HEK293 (cell line): ENCODE results near the gene CXCL8.

Experiments used
- CTCF ChIA-PET: fragments of 350-600 bp; formaldehyde crosslinking; extraction: SDS; loops from one replicate; lab custom pipeline; 2021; ENCODE audit warnings: antibody characterized with exemption; lab: Yijun Ruan, JAX
- POLR2A ChIA-PET: fragments of 300-600 bp; formaldehyde crosslinking; extraction: SDS; loops from one replicate; lab custom pipeline; 2020; ENCODE audit warnings: antibody characterized with exemption, inconsistent platforms; lab: Yijun Ruan, JAX
- H3K27ac ChIP-seq: fragments of 200-500 bp; sonication (Bioruptor generic); 2 replicates; pipeline ENCODE4 v1.5.1; 2014; ENCODE audit warnings: low read depth, low read length, control low read depth, inconsistent platforms; ENCODE audit errors: extremely low read depth
- H3K36me3 ChIP-seq, 2 experiments: fragments of 200-500 bp in 1 of 2; sonication (Bioruptor generic) in 1 of 2; 1 replicate in 1 of 2; 2 replicates in 1 of 2; pipeline ENCODE4 v1.5.1; 2014 to 2017; ENCODE audit warnings: inconsistent platforms in 2 of 2, low read length in 2 of 2; ENCODE audit not compliant: control insufficient read depth in 2 of 2, insufficient read depth in 1 of 2
- H3K4me1 ChIP-seq: fragments of 200-500 bp; sonication (Bioruptor generic); 2 replicates; pipeline ENCODE4 v1.5.1; 2014; ENCODE audit warnings: mild to moderate bottlenecking, low read length, inconsistent platforms; ENCODE audit not compliant: control insufficient read depth, insufficient read depth
- H3K4me3 ChIP-seq: 2 replicates; pipeline ENCODE4 v1.5.1; 2011; ENCODE audit warnings: low read depth, mild to moderate bottlenecking, control low read depth, low read length, moderate library complexity
- H3K9me3 ChIP-seq: fragments of 200-500 bp; sonication (Bioruptor generic); 2 replicates; pipeline ENCODE4 v1.5.1; 2014; ENCODE audit warnings: low read depth, low read length, inconsistent platforms; ENCODE audit not compliant: control insufficient read depth, insufficient read depth
- GLI2 ChIP-seq: fragments of 450-650 bp; formaldehyde crosslinking; IDR thresholded peaks from 2 replicates; pipeline ENCODE4; 2017; ENCODE audit warnings: missing biosample characterization, missing genetic modification characterization, low read depth, borderline replicate concordance
- HOXC10 ChIP-seq: sonication (generic); formaldehyde crosslinking; IDR thresholded peaks from 2 replicates; pipeline ENCODE4 v1.8.1; 2023; ENCODE audit warnings: mild to moderate bottlenecking, missing genetic modification reagents
- KLF8 ChIP-seq: fragments of 450-650 bp; formaldehyde crosslinking; IDR thresholded peaks from 2 replicates; pipeline ENCODE4 v1.5.1; 2016; ENCODE audit warnings: missing biosample characterization, missing genetic modification characterization
- MYNN ChIP-seq: fragments of 450-650 bp; formaldehyde crosslinking; IDR thresholded peaks from 2 replicates; pipeline ENCODE4 v1.5.1; 2016; ENCODE audit warnings: missing biosample characterization, missing genetic modification characterization, borderline replicate concordance
- MZF1 ChIP-seq: fragments of 450-650 bp; formaldehyde crosslinking; IDR thresholded peaks from 2 replicates; pipeline ENCODE4 v1.5.1; 2017; ENCODE audit warnings: missing biosample characterization, missing genetic modification characterization, borderline replicate concordance
- TSHZ1 ChIP-seq: fragments of 450-650 bp; formaldehyde crosslinking; IDR thresholded peaks from 2 replicates; pipeline ENCODE4 v1.5.1; 2016; ENCODE audit warnings: missing biosample characterization, missing genetic modification characterization, borderline replicate concordance
- ZBTB1 ChIP-seq: fragments of 450-650 bp; formaldehyde crosslinking; IDR thresholded peaks from 2 replicates; pipeline ENCODE4 v1.5.1; 2016; ENCODE audit warnings: missing biosample characterization, missing genetic modification characterization
- ZNF155 ChIP-seq: fragments of 450-650 bp; formaldehyde crosslinking; IDR thresholded peaks from 2 replicates; pipeline ENCODE4 v1.5.1; 2016; ENCODE audit warnings: missing biosample characterization, missing genetic modification characterization
- ZNF157 ChIP-seq: fragments of 450-650 bp; formaldehyde crosslinking; IDR thresholded peaks from 2 replicates; pipeline ENCODE4 v1.5.1; 2016; ENCODE audit warnings: missing biosample characterization, missing genetic modification characterization
- ZNF18 ChIP-seq: fragments of 450-650 bp; formaldehyde crosslinking; IDR thresholded peaks from 2 replicates; pipeline ENCODE4 v1.5.1; 2016; ENCODE audit warnings: missing biosample characterization, missing genetic modification characterization
- ZNF211 ChIP-seq: fragments of 450-650 bp; formaldehyde crosslinking; IDR thresholded peaks from 2 replicates; pipeline ENCODE4 v1.5.1; 2016; ENCODE audit warnings: low read depth, missing biosample characterization, missing genetic modification characterization
- ZNF248 ChIP-seq: fragments of 450-650 bp; formaldehyde crosslinking; IDR thresholded peaks from 2 replicates; pipeline ENCODE4 v1.5.1; 2017; ENCODE audit warnings: missing biosample characterization, missing genetic modification characterization
- ZNF26 ChIP-seq: fragments of 450-650 bp; formaldehyde crosslinking; IDR thresholded peaks from 2 replicates; pipeline ENCODE4 v1.5.1; 2016; ENCODE audit warnings: missing biosample characterization, missing genetic modification characterization
- ZNF350 ChIP-seq: fragments of 450-650 bp; formaldehyde crosslinking; IDR thresholded peaks from 2 replicates; pipeline ENCODE4 v1.5.0; 2017; ENCODE audit warnings: missing biosample characterization, mild to moderate bottlenecking, missing genetic modification characterization
- ZNF37A ChIP-seq: fragments of 450-650 bp; IDR thresholded peaks from 2 replicates; pipeline ENCODE4 v1.5.1; 2018; ENCODE audit warnings: missing biosample characterization, missing genetic modification characterization
- ZNF48 ChIP-seq: fragments of 450-650 bp; formaldehyde crosslinking; IDR thresholded peaks from 2 replicates; pipeline ENCODE4 v1.5.1; 2016; ENCODE audit warnings: missing biosample characterization, missing genetic modification characterization
- ZNF501 ChIP-seq: fragments of 450-650 bp; formaldehyde crosslinking; IDR thresholded peaks from 2 replicates; pipeline ENCODE4 v1.5.1; 2016; ENCODE audit warnings: missing biosample characterization, missing genetic modification characterization
- ZNF510 ChIP-seq: fragments of 450-650 bp; formaldehyde crosslinking; IDR thresholded peaks from 2 replicates; pipeline ENCODE4 v1.5.1; 2018; ENCODE audit warnings: mild to moderate bottlenecking, missing genetic modification characterization, missing biosample characterization; ENCODE audit not compliant: insufficient replicate concordance
- ZNF530 ChIP-seq: fragments of 450-650 bp; formaldehyde crosslinking; IDR thresholded peaks from 2 replicates; pipeline ENCODE4 v1.5.1; 2016; ENCODE audit warnings: low read depth, missing biosample characterization, missing genetic modification characterization
- ZNF544 ChIP-seq: fragments of 450-650 bp; formaldehyde crosslinking; IDR thresholded peaks from 2 replicates; pipeline ENCODE4 v1.5.0; 2017; ENCODE audit warnings: missing biosample characterization, missing genetic modification characterization
- ZNF558 ChIP-seq: fragments of 450-650 bp; formaldehyde crosslinking; IDR thresholded peaks from 2 replicates; pipeline ENCODE4 v1.5.1; 2016; ENCODE audit warnings: missing biosample characterization, missing genetic modification characterization
- ZNF626 ChIP-seq: fragments of 450-650 bp; sonication (Bioruptor Pico); formaldehyde crosslinking; IDR thresholded peaks from 2 replicates; pipeline ENCODE4 v1.5.1; 2018; ENCODE audit warnings: missing biosample characterization, missing genetic modification characterization, inconsistent platforms
- ZNF701 ChIP-seq: fragments of 450-650 bp; formaldehyde crosslinking; IDR thresholded peaks from 2 replicates; pipeline ENCODE4 v1.5.1; 2016; ENCODE audit warnings: missing biosample characterization, missing genetic modification characterization
- ZNF785 ChIP-seq: fragments of 450-650 bp; formaldehyde crosslinking; IDR thresholded peaks from 2 replicates; pipeline ENCODE4 v1.5.1; 2016; ENCODE audit warnings: missing biosample characterization, missing genetic modification characterization
- ZNF791 ChIP-seq: fragments of 450-650 bp; formaldehyde crosslinking; IDR thresholded peaks from 2 replicates; pipeline ENCODE4 v1.5.1; 2016; ENCODE audit warnings: missing biosample characterization, missing genetic modification characterization
- ZSCAN30 ChIP-seq: fragments of 450-650 bp; IDR thresholded peaks from 2 replicates; pipeline ENCODE4 v1.5.1; 2018; ENCODE audit warnings: missing biosample characterization, mild to moderate bottlenecking, missing genetic modification characterization, moderate library complexity

CXCL8 gene

GRCh38 chr4:73714647-73715046 is 25.7 kb upstream of the CXCL8 start:
- ChIA-PET POLR2A (no interaction called here), CTCF (interaction anchor here (0.6 to 2.4 kb wide), 3 partner anchors 12 to 209 kb away, joined by 3 to 7 read pairs (median 4); no protein-coding TSS in a partner anchor)
- H3K36me3 ChIP-seq = no peaks in the 10 kb centered on the region
- no peaks in the 10 kb centered on the region for H3K4me1 ChIP-seq
- H3K27ac ChIP-seq = no peak overlapping the region
- TF ChIP-seq KLF8 (tag by site-specific recombination) (no peak), ZNF48 (tag by site-specific recombination) (no peak), ZNF510 (tag by site-specific recombination) (no peak)
- H3K4me3 ChIP-seq = no peak overlapping the region
- H3K9me3 ChIP-seq = no peaks in the 10 kb centered on the region

- Histone ChIP-seq H3K9me3 (no peaks in the 10 kb centered on the region), H3K4me3 (no peak overlapping the region), H3K4me1 (no peaks in the 10 kb centered on the region), H3K36me3 (no peaks in the 10 kb centered on the region), H3K27ac (no peak overlapping the region)
- TF ChIP-seq ZNF558 (tag by site-specific recombination) = no peak
- no peak for TF ChIP-seq ZNF544 (tag by site-specific recombination)
- no peak for TF ChIP-seq ZNF530 (tag by site-specific recombination)
- no peak for TF ChIP-seq ZNF350 (tag by site-specific recombination)
- TF ChIP-seq GLI2 (tag by site-specific recombination) = no peak
- no peak for TF ChIP-seq HOXC10 (CRISPR knock-in tag)
- TF ChIP-seq ZNF501 = no peak
- no peak for TF ChIP-seq ZNF155 (tag by site-specific recombination)
- TF ChIP-seq ZSCAN30 (tag by site-specific recombination) = no peak
- TF ChIP-seq ZNF701 (tag by site-specific recombination) = no peak
- no peak for TF ChIP-seq ZNF785 (tag by site-specific recombination)
- no peak for TF ChIP-seq MYNN (tag by site-specific recombination)
- TF ChIP-seq MZF1 (tag by site-specific recombination) = no peak
- no peak for TF ChIP-seq ZNF626 (tag by site-specific recombination)
- no peak for TF ChIP-seq ZNF248 (tag by site-specific recombination)
- TF ChIP-seq ZNF18 = no peak
- TF ChIP-seq ZNF157 (tag by site-specific recombination) = no peak
- no peak for TF ChIP-seq ZNF211 (tag by site-specific recombination)
- TF ChIP-seq KLF8 (tag by site-specific recombination) = no peak
- ChIA-PET POLR2A (no interaction called here), CTCF (interaction anchor here (2.4 kb wide), 1 partner anchor 14 kb away, joined by 7 read pairs; no protein-coding TSS in a partner anchor)
Measured at GRCh38 chr4:73715659-73716058, 24.7 kb upstream of the CXCL8 start.

GRCh38 chr4:73718375-73719373 is 21.7 kb upstream of the CXCL8 start:
- H3K27ac ChIP-seq = no peak overlapping the region
- ChIA-PET POLR2A (no interaction called here), CTCF (interaction anchor here (0.7 kb wide), 1 partner anchor 65 kb away, joined by 4 read pairs; no protein-coding TSS in a partner anchor)
- no peaks in the 10 kb centered on the region for H3K36me3 ChIP-seq
- no peak overlapping the region for H3K4me3 ChIP-seq
- no peaks in the 10 kb centered on the region for H3K9me3 ChIP-seq
- no peaks in the 10 kb centered on the region for H3K4me1 ChIP-seq
- TF ChIP-seq ZNF37A (tag by site-specific recombination) (no peak), ZNF791 (no peak), ZNF558 (tag by site-specific recombination) (no peak), TSHZ1 (tag by site-specific recombination) (no peak), ZNF26 (tag by site-specific recombination) (no peak), ZBTB1 (no peak)
